ENCODE data around the gene COL23A1.
"Not testable (repeated sequence)": the region's sequence is repeated elsewhere in the genome, so short reads cannot be mapped to it uniquely, and the experiment has no call there.

COL23A1 gene

GRCh38 chr5:178383301-178383918 lies 206.8 kb downstream of the COL23A1 start:
- DNase-seq (ENCODE audit: low read depth in 2 of 2, low spot score in 1 of 2) = no peak

GRCh38 chr5:178382754-178383164 lies 207.4 kb downstream of the COL23A1 start:
- DNase-seq (ENCODE audit: low read depth in 2 of 2, low spot score in 1 of 2) = no peak

- DNase-seq (ENCODE audit: low read depth in 2 of 2, low spot score in 1 of 2) = no peak
Observed at GRCh38 chr5:178381921-178382695, 208.1 kb downstream of the COL23A1 start.

- DNase-seq (ENCODE audit: low read depth in 2 of 2, low spot score in 1 of 2) = no peak
Observed at GRCh38 chr5:178381206-178381605, 209.0 kb downstream of the COL23A1 start.

GRCh38 chr5:178380541-178381074 lies 209.6 kb downstream of the COL23A1 start:
- no peak for DNase-seq (ENCODE audit: low read depth in 2 of 2, low spot score in 1 of 2)

- DNase-seq (ENCODE audit: low read depth in 2 of 2, low spot score in 1 of 2) = no peak
Observed at GRCh38 chr5:178380086-178380485, 210.1 kb downstream of the COL23A1 start.

GRCh38 chr5:178378527-178379484 lies 211.4 kb downstream of the COL23A1 start:
- no peak for DNase-seq (ENCODE audit: low read depth in 2 of 2, low spot score in 1 of 2)

GRCh38 chr5:178377583-178378270 lies 212.5 kb downstream of the COL23A1 start:
- no peak for DNase-seq (ENCODE audit: low read depth in 2 of 2, low spot score in 1 of 2)

- DNase-seq (ENCODE audit: low read depth in 2 of 2, low spot score in 1 of 2) = no peak
Observed at GRCh38 chr5:178376921-178377582, 213.1 kb downstream of the COL23A1 start.

GRCh38 chr5:178375348-178375747 lies 214.8 kb downstream of the COL23A1 start:
- no peak for DNase-seq (ENCODE audit: low read depth in 2 of 2, low spot score in 1 of 2)

- no peak for DNase-seq (ENCODE audit: low read depth in 2 of 2, low spot score in 1 of 2)
Observed at GRCh38 chr5:178373711-178374110, 216.5 kb downstream of the COL23A1 start.

- no peak for DNase-seq (ENCODE audit: low read depth in 2 of 2, low spot score in 1 of 2)
Observed at GRCh38 chr5:178372142-178372571, 218.0 kb downstream of the COL23A1 start.

GRCh38 chr5:178371362-178372111 lies 218.7 kb downstream of the COL23A1 start:
- no peak for DNase-seq (ENCODE audit: low read depth in 2 of 2, low spot score in 1 of 2)

GRCh38 chr5:178370102-178370501 lies 220.1 kb downstream of the COL23A1 start:
- no peak for DNase-seq (ENCODE audit: low read depth in 2 of 2, low spot score in 1 of 2)

- not testable (repeated sequence) for DNase-seq (ENCODE audit: low read depth in 2 of 2, low spot score in 1 of 2)
Observed at GRCh38 chr5:178369469-178369868, 220.7 kb downstream of the COL23A1 start.

GRCh38 chr5:178368716-178369300 lies 221.4 kb downstream of the COL23A1 start:
- DNase-seq (ENCODE audit: low read depth in 2 of 2, low spot score in 1 of 2) = no peak

GRCh38 chr5:178368274-178368673 lies 221.9 kb downstream of the COL23A1 start:
- DNase-seq (ENCODE audit: low read depth in 2 of 2, low spot score in 1 of 2) = no peak

GRCh38 chr5:178367736-178368120 lies 222.5 kb downstream of the COL23A1 start:
- DNase-seq (ENCODE audit: low read depth in 2 of 2, low spot score in 1 of 2) = no peak

All from stimulated activated CD8-positive, alpha-beta memory T cell treated with anti-CD3 and anti-CD28 coated beads, Interleukin-4, amount 100 ng/mL, for 4 hours (primary cell).